Tibial nerve (tissue), 4 donors: ENCODE measurements around the gene LYRM4.

Experiments used
- CTCF ChIP-seq, 5 experiments: fragments of 200-600 bp in 3 of 5; fragments of 450-650 bp in 2 of 5; sonication (generic) in 3 of 5; IDR thresholded peaks; one replicate each; pipeline ENCODE4 v1.5.1; 2016 to 2019; ENCODE audit warnings: antibody characterized with exemption in 5 of 5, mild to moderate bottlenecking in 3 of 5, moderate library complexity in 2 of 5
- EP300 ChIP-seq, 2 donors: sonication (generic); formaldehyde crosslinking; IDR thresholded peaks; one replicate each; pipeline ENCODE4 v1.6.1; 2017; ENCODE audit warnings: antibody characterized with exemption in 2 of 2, mild to moderate bottlenecking in 1 of 2
- POLR2A ChIP-seq, 2 donors: fragments of 450-650 bp; IDR thresholded peaks; one replicate each; pipeline ENCODE4 v1.6.1; 2017; ENCODE audit warnings: antibody characterized with exemption in 2 of 2, mild to moderate bottlenecking in 2 of 2, moderate library complexity in 2 of 2

- TF ChIP-seq CTCF (IDR thresholded peaks at IDR 0.05) (no peak), POLR2A (IDR thresholded peaks at IDR 0.05) (no peak), EP300 (IDR thresholded peaks at IDR 0.05) (no peak)
These were observed 33.9 kb upstream of the LYRM4 start for GRCh38 chr6:5294392-5295211.
